Activated CD8-positive, alpha-beta memory T cell treated with anti-CD3 and anti-CD28 coated beads, Interleukin-2, amount 50 U/mL, for 48 hours (primary cell): ENCODE measurements around the gene CTSA.
"Not testable (repeated sequence)": the region's sequence is repeated elsewhere in the genome, so short reads cannot be mapped to it uniquely, and the experiment has no call there.

Source experiments
- DNase-seq: peaks from one replicate; pipeline ENCODE4 v3.0.0-alpha.2; 2020

CTSA gene

DNA sequence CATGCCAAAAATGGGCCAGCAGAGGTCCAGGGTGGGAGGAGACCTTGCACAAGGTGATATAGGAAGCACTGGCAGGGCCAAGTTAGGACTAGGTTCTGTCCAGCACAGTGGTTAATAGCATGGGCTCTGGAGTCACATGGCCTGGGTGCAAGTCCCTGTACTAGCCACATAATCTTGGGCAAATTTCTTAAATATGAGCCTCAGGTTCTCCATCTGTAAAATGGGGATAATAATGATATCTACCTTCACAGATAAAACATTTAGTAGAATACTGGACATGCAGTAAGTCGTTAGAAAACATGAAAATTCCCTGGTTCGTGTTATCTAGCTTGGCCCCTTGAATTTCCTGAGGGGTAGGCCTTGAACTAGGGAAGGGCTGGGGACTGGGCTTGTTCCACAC lies 6.2 kb downstream of the CTSA start:
- DNase-seq, result no peak

DNA sequence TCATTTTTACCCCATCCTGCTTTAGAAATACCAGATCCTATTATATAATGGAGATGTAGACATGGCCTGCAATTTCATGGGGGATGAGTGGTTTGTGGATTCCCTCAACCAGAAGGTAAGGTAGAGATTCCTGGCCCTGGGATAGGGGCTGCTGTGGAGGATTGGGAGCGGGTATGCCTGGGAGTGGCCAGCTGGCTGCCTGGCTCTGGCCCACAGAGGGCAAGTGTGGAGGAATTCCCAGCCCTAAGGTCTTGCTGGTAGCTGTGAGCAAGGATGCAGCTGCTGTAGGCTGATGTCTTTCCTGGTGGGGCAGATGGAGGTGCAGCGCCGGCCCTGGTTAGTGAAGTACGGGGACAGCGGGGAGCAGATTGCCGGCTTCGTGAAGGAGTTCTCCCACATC lies 6.6 kb downstream of the CTSA start:
- DNase-seq, result no peak

DNA sequence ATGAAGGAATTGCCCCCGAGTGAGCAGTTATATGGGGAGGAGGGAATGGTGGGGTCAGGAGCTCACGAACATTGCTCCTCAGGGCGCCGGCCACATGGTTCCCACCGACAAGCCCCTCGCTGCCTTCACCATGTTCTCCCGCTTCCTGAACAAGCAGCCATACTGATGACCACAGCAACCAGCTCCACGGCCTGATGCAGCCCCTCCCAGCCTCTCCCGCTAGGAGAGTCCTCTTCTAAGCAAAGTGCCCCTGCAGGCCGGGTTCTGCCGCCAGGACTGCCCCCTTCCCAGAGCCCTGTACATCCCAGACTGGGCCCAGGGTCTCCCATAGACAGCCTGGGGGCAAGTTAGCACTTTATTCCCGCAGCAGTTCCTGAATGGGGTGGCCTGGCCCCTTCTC lies 7.2 kb downstream of the CTSA start:
- no peak for DNase-seq

DNA sequence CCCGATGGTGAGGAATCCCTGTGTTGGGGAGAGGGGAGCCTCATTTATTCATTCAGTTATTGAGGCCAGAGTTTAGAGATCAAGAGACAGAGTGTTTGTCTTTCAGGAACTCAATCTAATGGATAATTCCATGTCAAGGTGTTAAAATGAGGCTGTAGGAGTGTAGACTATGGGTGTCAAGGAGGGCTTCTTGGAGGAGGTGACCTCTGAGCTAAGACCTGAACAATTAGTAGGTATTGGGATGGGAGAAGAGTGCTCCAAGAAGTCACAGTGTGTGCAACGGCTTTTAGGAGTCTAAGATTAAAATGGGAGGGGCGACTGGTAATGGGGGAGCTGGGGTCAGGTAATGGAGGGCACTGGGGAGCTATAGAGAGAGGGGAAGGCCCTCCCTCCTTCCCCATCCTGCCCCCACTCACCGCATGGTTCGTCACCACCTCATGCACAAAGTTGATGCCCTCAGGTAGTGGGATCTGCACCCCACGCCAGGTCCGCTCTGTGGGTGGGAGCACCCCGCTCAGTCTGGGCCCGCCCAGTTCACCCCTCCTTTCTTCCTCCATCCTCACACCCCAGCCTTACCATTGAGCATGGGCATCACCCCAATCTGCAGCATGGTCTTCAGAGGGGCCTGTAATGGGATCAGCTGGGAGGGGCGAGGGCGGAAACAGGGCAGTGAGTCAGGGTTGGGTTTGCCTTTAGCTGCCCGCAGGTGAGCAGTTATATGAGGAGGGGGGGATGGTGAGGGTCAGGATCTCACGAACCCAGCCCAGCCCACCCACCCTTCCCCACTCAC lies 8.1 kb downstream of the CTSA start:
- DNase-seq, result no peak

DNA sequence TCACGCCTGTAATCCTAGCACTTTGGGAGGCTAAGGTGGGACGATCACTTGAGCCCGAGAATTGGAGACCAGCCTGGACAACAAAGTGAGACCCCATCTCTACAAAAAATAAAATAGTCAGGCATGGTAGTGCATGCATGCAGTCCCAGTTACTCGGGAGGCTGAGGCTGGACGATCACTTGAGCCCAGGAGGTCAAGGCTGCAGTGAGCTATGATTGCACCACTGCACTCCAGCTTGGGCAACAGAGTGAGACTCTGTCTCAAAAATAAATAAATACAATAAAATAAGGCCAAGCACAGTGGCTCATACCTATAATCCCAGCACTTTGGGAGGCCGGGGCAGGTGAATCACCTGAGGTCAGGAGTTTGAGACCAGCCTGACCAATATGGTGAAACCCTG lies 10.2 kb downstream of the CTSA start:
- not testable (repeated sequence) for DNase-seq

DNA sequence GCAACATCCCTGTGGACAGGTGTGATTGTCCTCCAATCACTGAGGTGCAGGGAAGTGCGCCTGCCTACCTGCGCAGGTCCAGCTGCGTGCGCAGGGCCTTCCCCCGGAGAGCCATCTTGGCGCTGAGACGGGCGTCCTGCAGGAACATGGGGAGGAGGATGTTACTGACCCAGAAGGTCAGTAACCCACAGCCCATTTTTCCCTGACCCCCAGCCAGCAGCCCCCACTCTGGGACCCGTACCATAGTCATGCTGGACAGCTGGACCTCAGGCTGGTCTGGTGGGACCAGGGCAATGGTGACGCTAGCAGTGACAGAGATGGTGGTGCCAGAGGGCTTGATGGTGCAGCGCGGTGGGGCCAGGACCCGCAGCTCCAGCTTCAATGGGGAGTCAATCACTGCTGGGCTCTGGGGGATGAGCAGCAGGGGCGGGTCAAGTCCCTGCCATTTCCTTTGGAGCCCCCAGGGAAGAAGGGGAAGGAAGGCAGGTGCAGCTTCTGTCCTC lies 11.1 kb downstream of the CTSA start:
- no peak for DNase-seq

DNA sequence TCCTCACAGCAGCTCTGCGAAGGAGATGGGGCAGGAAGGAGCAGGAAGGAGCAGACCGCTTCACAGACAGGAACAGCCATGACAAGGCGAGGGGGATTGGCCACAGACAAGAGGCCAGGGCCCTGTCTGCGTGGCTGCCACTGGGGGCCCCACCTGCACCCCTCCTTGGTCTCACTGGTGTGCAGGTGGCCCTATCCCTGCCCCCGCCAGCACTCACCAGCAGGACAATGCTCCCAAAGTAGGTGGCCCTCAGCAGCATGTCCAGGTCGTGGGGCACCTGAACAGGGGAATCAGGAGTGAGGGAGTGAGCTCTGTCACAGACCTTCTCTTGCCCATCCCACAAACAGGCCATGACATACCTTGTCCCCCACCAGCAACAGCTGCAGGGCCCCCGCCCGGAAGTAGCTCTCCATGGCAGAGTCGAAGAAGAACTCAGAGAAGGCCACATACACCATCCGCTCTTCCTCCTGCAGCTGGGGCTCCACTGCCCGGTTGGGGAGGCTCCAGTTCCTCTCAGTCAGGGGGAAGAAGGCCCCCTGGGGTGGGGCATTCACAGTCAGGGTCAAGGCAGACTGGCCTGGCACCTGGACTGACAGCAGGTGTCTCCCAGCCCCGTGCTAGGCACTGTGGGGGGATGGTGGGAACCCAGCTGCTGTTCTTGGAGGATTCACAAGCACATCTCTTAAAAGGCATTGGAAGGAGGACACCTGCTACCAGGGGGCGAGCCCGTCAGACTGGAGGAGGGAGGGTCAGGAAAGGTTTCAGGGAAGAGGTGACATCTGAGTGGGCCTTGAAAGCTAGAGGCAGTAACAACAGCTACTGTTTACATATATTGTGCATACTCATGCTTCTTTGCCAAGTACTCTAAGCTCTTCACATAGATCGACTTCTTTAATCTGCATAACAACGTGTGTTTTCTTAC lies 13.7 kb downstream of the CTSA start:
- DNase-seq, result no peak

DNA sequence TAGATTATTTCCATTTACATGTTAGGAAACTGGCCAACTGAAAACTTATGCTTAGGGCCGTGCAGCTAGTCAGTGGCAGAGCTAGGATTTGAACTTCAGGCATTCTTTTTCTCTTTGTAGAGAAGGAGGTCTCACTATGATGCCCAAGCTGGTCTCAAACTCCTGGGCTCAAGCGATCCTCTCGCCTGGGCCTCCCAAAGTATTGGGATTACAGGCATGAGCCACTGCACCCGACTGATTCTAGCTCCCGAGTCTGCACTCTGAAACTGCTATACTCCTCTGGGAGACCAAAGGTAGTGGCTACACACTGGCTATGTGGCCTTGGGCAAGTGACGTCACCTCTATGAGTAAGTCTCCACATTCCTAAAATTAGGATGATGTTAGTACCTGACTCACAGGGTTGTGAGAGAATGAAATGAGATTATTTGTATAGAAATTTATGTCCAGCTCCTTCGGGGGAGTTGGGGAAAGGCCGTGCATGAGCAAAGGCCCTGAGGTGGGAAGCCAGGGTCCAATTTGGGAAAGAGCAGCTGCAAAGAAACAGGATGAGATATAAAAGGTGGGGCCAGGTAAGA lies 14.5 kb downstream of the CTSA start:
- DNase-seq, result no peak

DNA sequence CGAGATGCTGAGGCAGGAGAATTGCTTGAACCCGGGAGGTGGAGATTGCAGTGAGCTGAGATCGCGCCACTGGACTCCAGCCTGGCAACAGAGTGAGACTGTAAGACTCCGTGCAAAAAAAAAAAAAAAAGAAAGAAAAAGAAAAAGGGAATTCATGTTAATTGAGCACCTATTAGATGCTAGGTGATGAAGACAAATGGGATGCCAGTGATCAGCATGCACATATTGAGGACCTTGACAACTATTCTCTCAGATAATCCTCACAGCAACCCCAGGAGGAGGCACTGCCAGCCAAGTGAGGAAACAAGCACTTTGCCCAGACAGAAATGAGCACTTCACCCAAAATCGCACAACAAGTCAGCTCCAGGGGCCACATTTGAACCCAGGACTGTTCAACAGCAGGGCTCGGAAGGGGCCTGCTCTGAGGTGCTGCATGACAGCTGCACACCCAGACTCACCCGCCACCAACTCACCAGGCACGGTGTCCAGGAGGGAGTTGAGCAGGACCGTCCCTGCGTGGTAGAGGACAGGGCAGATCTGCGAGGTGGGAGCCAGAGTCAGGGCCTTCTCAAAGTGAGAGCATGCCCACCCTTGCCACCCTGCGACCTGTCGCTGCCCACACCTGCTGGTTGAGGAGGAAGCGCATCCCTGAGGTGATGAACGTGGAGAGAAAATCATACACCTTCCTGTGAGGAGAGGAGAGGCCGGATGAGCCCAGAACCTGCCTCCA lies 16.2 kb downstream of the CTSA start:
- no peak for DNase-seq

DNA sequence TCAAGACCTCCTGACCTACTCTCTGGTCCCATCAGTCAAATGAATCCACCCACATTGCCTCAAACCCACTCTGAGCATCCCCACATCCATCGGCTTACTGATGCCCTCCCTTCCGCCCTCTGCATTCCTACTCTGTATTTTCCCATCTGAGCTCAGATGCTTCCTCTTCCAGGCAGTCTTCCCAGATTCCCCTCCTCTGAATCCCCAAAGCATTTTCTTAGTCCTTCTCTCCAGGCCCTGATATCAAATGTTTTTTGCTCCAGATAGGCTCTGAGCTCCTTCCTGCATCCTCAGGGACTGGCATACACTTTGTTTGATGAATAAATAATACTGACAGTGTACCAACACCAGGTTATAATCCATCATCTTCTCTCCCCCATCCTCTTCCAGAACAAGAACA lies 16.9 kb downstream of the CTSA start:
- no peak for DNase-seq

DNA sequence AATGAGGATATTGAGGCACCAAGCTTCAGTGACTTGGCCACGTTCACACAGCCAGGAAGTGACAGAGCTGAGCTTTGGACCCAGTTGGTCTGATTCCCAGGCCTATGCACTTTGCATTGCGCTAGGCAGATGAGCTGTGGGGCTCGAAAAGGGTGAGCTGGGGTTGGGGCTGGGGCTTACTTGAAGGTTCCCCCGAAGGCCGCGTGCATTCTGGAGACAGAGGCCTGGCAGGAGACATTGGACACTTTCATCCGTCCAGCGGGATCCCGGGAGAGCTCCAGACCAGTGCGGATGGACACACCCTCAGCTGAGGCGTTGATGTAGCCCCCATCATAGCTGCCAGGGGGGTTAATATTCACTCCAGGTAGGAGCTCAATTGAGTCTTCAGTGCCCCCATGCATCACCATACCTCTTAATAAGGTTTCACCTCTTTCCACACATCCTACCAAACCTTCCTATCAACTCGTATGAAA lies 18.2 kb downstream of the CTSA start:
- no peak for DNase-seq

DNA sequence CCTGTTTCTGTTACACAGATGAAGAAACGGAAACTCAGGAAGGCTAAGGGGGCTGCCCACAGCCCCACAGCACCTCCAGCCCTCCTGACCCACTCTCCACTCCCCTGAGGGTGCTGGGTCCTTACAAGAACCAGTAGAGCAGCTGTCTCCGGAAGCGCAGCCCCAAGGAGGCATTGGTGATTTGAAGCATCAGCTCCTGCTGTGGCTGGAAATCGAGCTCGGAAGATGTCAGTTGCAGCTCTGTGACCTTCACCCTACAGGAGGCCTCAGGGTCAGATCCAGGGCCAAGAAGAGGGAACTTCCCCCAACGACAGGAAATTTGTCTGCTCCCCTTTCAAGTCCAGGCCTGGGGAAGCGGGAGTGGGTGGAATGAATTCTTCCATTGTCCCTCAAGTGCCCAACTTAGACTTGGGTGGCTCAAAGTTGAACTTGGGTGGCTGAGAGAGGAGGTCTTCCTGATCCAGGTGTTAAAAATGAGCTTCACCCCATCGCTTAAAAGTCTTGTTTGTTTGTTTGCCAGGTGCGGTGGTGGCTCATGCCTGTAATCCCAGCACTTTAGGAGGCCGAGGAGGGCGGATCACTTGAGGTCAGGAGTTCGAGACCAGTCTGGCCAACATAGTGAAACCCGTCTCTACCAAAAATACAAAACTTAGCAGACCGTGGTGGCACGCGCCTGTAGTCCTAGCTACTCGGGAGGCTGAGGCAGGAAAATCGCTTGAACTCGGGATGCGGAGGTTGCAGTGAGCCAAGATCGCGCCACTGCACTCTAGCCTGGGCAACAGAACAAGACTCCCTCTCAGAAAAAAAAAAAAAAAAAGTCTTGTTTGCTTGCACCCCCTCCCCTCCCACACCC lies 18.9 kb downstream of the CTSA start:
- no peak for DNase-seq

DNA sequence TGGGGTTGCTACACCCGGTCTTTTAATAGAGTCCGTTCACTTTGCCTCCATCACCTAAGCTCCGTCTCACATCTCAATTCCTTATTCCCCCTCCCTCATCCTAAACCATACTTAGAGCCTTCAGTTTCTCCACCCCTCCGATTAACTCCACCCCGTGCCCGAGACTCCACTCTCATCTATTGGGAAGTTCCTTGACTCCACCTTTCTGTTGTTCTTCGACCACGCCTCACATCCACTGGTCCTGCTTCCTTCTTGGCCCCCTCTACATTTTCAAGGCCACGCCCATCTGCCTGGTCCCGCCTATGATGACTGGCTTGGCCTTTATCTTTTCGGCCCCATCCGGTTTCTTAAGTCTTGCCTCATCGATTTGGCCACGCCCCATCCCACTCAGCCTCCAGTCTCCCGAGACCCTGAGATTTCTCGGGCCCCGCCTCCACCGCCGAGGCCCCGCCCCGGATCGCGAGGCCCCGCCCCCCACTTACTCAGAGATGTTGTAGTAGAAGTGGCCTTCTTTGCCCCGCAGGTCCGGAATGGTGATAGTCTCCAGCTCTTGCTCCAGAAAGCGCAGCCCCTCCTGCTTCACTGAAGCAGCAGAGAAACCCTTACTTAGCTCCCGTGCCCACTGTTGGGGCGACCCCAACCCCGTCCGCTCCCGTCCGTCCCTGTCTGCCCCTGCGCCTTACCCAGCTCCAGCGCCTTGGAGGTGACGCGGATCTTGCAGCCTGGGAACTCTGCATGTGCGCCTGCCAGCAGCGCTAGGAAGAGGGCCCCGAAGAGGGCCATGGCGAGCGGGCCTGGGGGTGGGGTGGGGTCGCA lies 19.7 kb downstream of the CTSA start:
- peak; percentile 100 for DNase-seq

DNA sequence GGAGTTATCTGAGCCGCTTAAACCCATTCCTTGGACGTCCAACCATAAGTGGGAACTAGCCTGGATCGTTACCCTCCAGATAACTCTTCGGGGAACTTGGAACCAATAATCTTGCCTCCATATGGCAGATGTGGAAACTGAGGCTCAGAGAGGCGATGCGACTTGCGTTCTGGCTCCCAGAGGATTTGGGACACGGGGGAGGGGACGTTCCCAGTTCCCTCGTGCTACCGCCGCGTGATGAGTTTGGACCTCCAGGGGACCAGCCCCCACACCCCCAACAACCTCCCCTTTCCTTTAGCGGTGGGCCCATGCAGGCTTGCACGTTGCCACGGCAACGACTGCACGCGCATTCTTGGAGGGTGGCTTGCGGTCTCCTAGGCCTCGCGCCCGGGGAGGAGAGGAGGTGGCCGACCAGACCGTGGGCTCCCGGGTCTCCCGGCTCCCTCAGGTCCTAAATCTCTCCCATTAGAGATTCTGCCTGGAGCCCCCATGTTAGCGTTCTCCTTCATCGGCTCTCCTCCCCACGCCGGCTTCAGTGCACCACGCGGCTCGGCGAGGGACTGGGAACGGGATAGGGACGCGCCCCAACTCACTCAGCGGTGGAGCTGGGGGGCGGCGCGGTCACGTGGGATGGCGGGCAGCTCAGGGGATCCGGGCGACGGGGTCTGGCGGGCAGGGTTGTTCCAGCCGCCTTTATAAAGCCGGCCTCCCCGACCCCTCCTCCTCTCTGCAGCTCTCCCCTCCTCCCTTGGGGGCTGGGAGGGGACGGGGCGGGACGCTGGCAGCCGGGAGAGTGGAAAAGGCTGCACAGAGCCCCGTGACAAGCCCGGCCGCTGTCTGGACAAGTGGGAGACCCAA lies 20.6 kb downstream of the CTSA start, which contains the start of gene PLTP:
Gene PLTP (minus strand): TSS at position 670 of the 858 bp plus-strand sequence. CDS start 703 bp downstream, outside the sequence.
- DNase-seq, result peak; percentile 70

DNA sequence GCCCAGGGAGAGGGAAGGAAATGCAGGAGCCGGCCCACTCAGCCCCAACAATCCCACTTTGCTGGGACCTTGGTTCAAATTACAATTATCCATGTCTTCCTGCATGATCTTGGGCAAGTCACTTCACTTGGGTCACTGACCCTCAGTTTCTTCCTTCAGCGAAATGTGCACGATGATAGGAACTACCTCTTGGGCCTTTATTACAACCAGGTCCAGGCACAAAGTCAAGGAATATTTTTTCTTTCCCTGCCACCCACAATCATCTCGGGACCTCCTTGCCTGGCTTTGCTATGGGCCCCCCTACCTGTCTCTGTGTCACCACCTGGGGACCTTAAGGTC lies 21.2 kb downstream of the CTSA start:
- DNase-seq, result no peak

DNA sequence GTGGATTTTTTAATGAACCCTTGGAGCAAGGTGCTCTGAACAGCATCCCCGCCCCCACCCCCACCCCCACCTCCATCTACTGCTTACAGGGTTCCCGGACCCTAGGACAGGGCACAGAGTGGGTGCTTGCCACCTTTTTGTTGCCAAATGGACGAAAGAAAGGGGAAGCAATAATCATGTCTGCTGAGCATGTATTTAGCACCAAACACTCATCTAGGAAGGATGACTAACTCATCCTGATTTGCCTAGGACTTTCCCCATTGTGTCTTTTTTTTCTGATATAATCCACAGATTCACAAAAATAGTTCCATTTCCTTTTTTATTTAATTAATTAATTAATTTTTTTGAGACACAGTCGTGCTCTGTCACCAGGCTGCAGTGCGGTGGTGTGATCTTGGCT lies 22.0 kb downstream of the CTSA start:
- DNase-seq, result no peak

DNA sequence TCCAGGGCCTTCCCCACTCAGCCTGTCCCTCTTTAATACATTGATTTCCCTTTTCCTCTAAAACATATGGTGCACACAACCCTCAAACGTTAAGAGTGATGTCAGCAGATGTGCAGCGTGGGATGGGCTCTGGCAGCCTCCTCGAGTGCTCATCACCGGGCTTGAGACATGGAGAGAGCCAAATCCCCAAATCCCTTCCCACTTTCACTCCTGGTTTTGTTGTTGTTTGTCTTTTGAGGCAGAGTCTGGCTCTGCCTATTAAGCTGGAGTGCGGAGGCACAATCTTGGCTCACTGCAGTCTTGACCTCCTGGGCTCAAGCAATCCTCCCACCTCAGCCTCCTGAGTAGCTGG lies 26.6 kb downstream of the CTSA start:
- DNase-seq, result no peak

DNA sequence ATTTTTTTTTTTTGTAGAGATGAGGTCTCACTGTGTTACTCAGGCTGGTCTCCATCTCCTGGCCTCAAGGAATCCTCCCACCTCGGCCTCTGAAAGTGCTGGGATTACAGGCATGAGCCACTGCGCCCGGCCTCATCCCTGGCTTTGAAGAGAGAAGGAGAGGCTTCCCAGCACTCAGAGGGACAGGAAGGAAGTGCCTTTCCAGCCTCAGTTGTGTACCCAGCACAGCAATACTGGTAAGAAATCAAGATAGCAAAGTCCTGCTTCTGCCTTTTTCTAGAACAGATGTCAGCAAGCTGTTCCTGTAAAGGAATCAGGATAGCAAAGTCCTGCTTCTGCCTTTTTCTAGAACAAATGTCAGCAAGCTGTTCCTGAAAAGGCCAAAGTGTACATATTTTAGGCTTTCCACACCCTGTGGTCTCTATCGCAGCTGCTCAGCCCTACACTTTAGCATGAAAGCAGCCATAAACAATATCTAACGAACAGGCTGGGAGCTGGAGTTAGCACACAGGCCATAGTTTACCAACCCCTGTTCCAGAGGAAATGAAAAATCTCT lies 27.1 kb downstream of the CTSA start:
- no peak for DNase-seq

DNA sequence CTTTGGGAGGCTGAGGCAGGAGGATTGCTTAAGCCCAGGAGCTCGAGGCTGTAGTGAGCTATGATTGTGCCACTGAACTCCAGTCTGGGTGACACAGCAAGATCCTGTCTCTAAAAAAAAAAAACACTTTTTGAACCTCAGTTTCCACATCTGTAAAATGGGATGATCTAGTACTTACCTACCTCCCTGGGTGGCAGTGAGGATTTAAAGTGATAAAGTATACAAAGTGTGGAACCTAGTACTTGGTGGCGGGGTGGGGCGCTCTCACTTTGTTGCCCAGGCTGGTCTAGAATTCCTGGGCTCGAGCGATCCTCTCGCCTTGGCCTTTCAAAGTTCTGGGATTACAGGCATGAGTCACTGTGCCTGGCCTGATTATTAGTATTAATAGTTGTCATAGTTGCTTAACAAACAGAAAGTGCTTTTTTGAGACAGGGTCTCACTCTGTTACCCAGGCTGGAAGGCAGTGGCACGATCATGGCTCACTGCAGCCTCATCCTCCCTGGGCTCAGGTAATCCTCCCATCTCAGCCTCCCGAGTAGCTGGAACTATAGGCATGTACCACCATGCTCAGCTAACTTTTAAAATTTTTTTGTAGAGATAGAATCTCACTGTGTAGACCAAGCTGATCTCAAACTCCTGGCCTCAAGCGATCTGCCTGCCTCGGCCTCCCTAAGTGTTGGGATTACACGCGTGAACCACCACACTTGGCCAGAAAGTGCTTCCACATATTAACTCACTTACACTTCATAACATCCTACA lies 27.8 kb downstream of the CTSA start:
- DNase-seq, result no peak
